Natural killer cell (primary cell): ENCODE measurements around the gene HERC3. TPM values are rescaled to one million over a fixed set of nuclear protein-coding genes. Genes with fewer than 3 reads are reported as not detected.

ENCODE experiments used
- ATAC-seq, 3 donors: fragments of 150-1000 bp in 2 of 3; fragments of 200-7000 bp in 1 of 3; cut with Tn5 transposase; 1 replicate in 1 of 3; 2 replicates in 2 of 3; pipeline ENCODE4 v1.10.0; 2021; ENCODE audit warnings: mild to moderate bottlenecking in 2 of 3, moderate library complexity in 2 of 3
- DNase-seq, 2 donors: peaks; one replicate each; pipeline versions ENCODE4 v3.0.0 to v3.0.0-alpha.2; 2013 to 2021; ENCODE audit warnings: mixed read lengths in 1 of 2
- H3K27ac ChIP-seq: one replicate; pipeline ENCODE4 v1.5.1; 2013; ENCODE audit warnings: mild to moderate bottlenecking, low read length
- H3K27me3 ChIP-seq: one replicate; pipeline ENCODE4 v1.6.1; 2013; ENCODE audit warnings: low read length; ENCODE audit not compliant: control insufficient read depth, insufficient read depth
- H3K36me3 ChIP-seq: one replicate; pipeline ENCODE4 v1.6.1; 2013; ENCODE audit warnings: low read length; ENCODE audit not compliant: control insufficient read depth, insufficient read depth
- H3K4me1 ChIP-seq: one replicate; pipeline ENCODE4 v1.6.1; 2013; ENCODE audit warnings: low read length; ENCODE audit not compliant: control insufficient read depth, insufficient read depth
- H3K4me3 ChIP-seq: one replicate; pipeline ENCODE4 v1.5.1; 2013; ENCODE audit warnings: low read length
- H3K9me3 ChIP-seq: one replicate; pipeline ENCODE4 v1.6.1; 2013; ENCODE audit warnings: low read length; ENCODE audit not compliant: control insufficient read depth, insufficient read depth
- H3K27ac Mint-ChIP-seq, 2 donors: one replicate each; pipeline ENCODE4 v1.8.0; 2022; ENCODE audit warnings: mild to moderate bottlenecking in 2 of 2, mixed read lengths in 2 of 2, moderate library complexity in 1 of 2
- H3K27me3 Mint-ChIP-seq, 2 donors: one replicate each; pipeline ENCODE4 v1.8.0; 2022; ENCODE audit warnings: low read depth in 2 of 2, mixed read lengths in 2 of 2
- H3K36me3 Mint-ChIP-seq: one replicate; pipeline ENCODE4 v1.8.0; 2022; ENCODE audit warnings: mixed read lengths
- H3K4me1 Mint-ChIP-seq, 2 donors: one replicate each; pipeline ENCODE4 v1.8.0; 2022; ENCODE audit warnings: mixed read lengths in 2 of 2
- H3K4me3 Mint-ChIP-seq: one replicate; pipeline ENCODE4 v1.8.0; 2022; ENCODE audit warnings: mild to moderate bottlenecking, moderate library complexity, mixed read lengths
- H3K9me3 Mint-ChIP-seq, 2 donors: one replicate each; pipeline ENCODE4 v1.8.0; 2022; ENCODE audit warnings: mixed read lengths in 2 of 2
- CTCF ChIP-seq: fragments of 200-600 bp; IDR thresholded peaks from one replicate; pipeline ENCODE4 v1.8.0; 2022; ENCODE audit warnings: antibody characterized with exemption
- WGBS: methylation state at CpG from one replicate; pipeline ENCODE4 v1.1.7; 2013; ENCODE audit warnings: missing lambda C conversion rate; ENCODE audit not compliant: insufficient coverage; 5-methylcytosine and 5-hydroxymethylcytosine counted together
- intact Hi-C: fragments of 100-400 bp; cut with micrococcal nuclease; formaldehyde crosslinking; loops from one replicate; pipeline ENCODE4 v1.14.2; 2022
- total RNA-seq, 4 donors: library from RNA; stranded (reverse); fragments of 120-200 nt in 1 of 4; gene quantifications; one replicate each; pipeline versions ENCODE4 v1.2.3 to v1.2.4, GENCODE V29; 2013 to 2022

Gene HERC3
- total RNA-seq, 3 donors from 2014 or later (not counting 1 experiment from before 2014, with no cell fraction given) = 59.1 to 85.0 (median 61.9) TPM

GRCh38 chr4:88747351-88747750 is 155.1 kb downstream of the HERC3 start:
- Mint-ChIP-seq H3K27me3 (no peaks in the 10 kb centered on the region), H3K27ac (no peak overlapping the region), H3K36me3 (peaks cover 26% of the 10 kb centered on the region), H3K4me1 (no peaks in the 10 kb centered on the region), H3K9me3 (no peaks in the 10 kb centered on the region), H3K4me3 (no peak overlapping the region)
- TF ChIP-seq CTCF = no peak
- H3K27ac ChIP-seq = no peak overlapping the region
- DNase-seq (no peak), ATAC-seq (no peak)
- H3K4me1 ChIP-seq = no peaks in the 10 kb centered on the region
- intact Hi-C loops = no loop called here
- peaks cover 12% of the 10 kb centered on the region for H3K36me3 ChIP-seq
- H3K9me3 ChIP-seq = no peaks in the 10 kb centered on the region
- no peaks in the 10 kb centered on the region for H3K27me3 ChIP-seq
- no peak overlapping the region for H3K4me3 ChIP-seq
- WGBS = 95% methylated on average over 7 of the region's 7 CpGs

GRCh38 chr4:88750369-88750768 is 158.1 kb downstream of the HERC3 start:
- Histone ChIP-seq H3K36me3 (peaks cover 10% of the 10 kb centered on the region), H3K27ac (no peak overlapping the region), H3K4me3 (no peak overlapping the region), H3K4me1 (no peaks in the 10 kb centered on the region), H3K27me3 (no peaks in the 10 kb centered on the region), H3K9me3 (no peaks in the 10 kb centered on the region)
- H3K4me1 Mint-ChIP-seq = no peaks in the 10 kb centered on the region
- WGBS = 97% methylated on average over 10 of the region's 10 CpGs
- H3K27ac Mint-ChIP-seq = no peak overlapping the region
- no peaks in the 10 kb centered on the region for H3K9me3 Mint-ChIP-seq
- H3K36me3 Mint-ChIP-seq = peaks cover 26% of the 10 kb centered on the region
- intact Hi-C loops = no loop called here
- no peak overlapping the region for H3K4me3 Mint-ChIP-seq
- ATAC-seq (no peak), DNase-seq (no peak)
- no peak for TF ChIP-seq CTCF
- no peaks in the 10 kb centered on the region for H3K27me3 Mint-ChIP-seq

- H3K9me3 ChIP-seq = no peaks in the 10 kb centered on the region
- H3K4me3 ChIP-seq = no peak overlapping the region
- Mint-ChIP-seq H3K27me3 (no peaks in the 10 kb centered on the region), H3K9me3 (no peaks in the 10 kb centered on the region), H3K36me3 (peaks cover 20% of the 10 kb centered on the region), H3K4me3 (no peak overlapping the region), H3K4me1 (no peaks in the 10 kb centered on the region), H3K27ac (no peak overlapping the region)
- TF ChIP-seq CTCF = no peak
- H3K36me3 ChIP-seq = peaks cover 10% of the 10 kb centered on the region
- no peak overlapping the region for H3K27ac ChIP-seq
- intact Hi-C loops = no loop called here
- 100% methylated on average over 3 of the region's 7 CpGs for WGBS
- ATAC-seq (no peak), DNase-seq (no peak)
- H3K27me3 ChIP-seq = no peaks in the 10 kb centered on the region
- no peaks in the 10 kb centered on the region for H3K4me1 ChIP-seq
Observed at GRCh38 chr4:88751258-88752075, 159.2 kb downstream of the HERC3 start.

- TF ChIP-seq CTCF = no peak
- intact Hi-C loops = no loop called here
- no peaks in the 10 kb centered on the region for H3K9me3 ChIP-seq
- Mint-ChIP-seq H3K36me3 (peaks cover 20% of the 10 kb centered on the region), H3K27me3 (no peaks in the 10 kb centered on the region), H3K4me3 (no peak overlapping the region), H3K4me1 (no peaks in the 10 kb centered on the region), H3K9me3 (no peaks in the 10 kb centered on the region), H3K27ac (no peak overlapping the region)
- H3K4me3 ChIP-seq = no peak overlapping the region
- 80% methylated on average over 4 of the region's 4 CpGs for WGBS
- H3K27me3 ChIP-seq = no peaks in the 10 kb centered on the region
- H3K4me1 ChIP-seq = no peaks in the 10 kb centered on the region
- no peak for ATAC-seq
- peaks cover 8% of the 10 kb centered on the region for H3K36me3 ChIP-seq
- no peak overlapping the region for H3K27ac ChIP-seq
- no peak for DNase-seq
Observed at GRCh38 chr4:88752076-88752463, 159.8 kb downstream of the HERC3 start.
